ENCODE results near the gene BEST4. TPM values are rescaled to one million over a fixed set of nuclear protein-coding genes. Genes with fewer than 3 reads are reported as not detected.
"Not testable (repeated sequence)": the region's sequence is repeated elsewhere in the genome, so short reads cannot be mapped to it uniquely, and the experiment has no call there.

BEST4 gene
- total RNA-seq, 1 donor from 2014 or later, result 0.84 TPM

GRCh38 chr1:44743211-44743610 lies 44.8 kb downstream of the BEST4 start:
- peaks cover 67% of the 10 kb centered on the region for H3K79me2 ChIP-seq (ENCODE audit: low read depth)
- H3F3A ChIP-seq (ENCODE audit: low read depth), result no peaks in the 10 kb centered on the region
- H3K27ac ChIP-seq, result no peak overlapping the region
- Mint-ChIP-seq H3K27ac (no peak overlapping the region), H3K36me3 (peaks cover 26% of the 10 kb centered on the region), H3K4me3 (peak overlapping the region; percentile 64), H3K4me1 (peaks cover 28% of the 10 kb centered on the region), H3K9me3 (peaks cover 6% of the 10 kb centered on the region), H3K27me3 (ENCODE audit: insufficient read depth, low read depth) (peaks cover 9% of the 10 kb centered on the region)
- no peak overlapping the region for H2AFZ ChIP-seq (replicated peaks)
- H3K4me3 ChIP-seq, result no peak overlapping the region
- H3K4me1 ChIP-seq, result peaks cover 10% of the 10 kb centered on the region
- no peaks in the 10 kb centered on the region for H3K9me3 ChIP-seq (ENCODE audit: low read depth)
- DNase-seq (ENCODE audit: low spot score), result no peak
- peaks cover 24% of the 10 kb centered on the region for H4K20me1 ChIP-seq (ENCODE audit: low read depth)
- no peaks in the 10 kb centered on the region for H3K27me3 ChIP-seq
- TF ChIP-seq EZH2phosphoT487 (IDR thresholded peaks at IDR 0.05) (no peak), CTCF (IDR thresholded peaks at IDR 0.05) (no peak), EZH2 (IDR thresholded peaks at IDR 0.05) (no peak)
- H3K9ac ChIP-seq, result no peak overlapping the region
- peaks cover 7% of the 10 kb centered on the region for H3K36me3 ChIP-seq
- no peak overlapping the region for H3K4me2 ChIP-seq

- peak overlapping the region; percentile 64 for H3K9ac ChIP-seq
- no peak overlapping the region for H3K27ac ChIP-seq
- no peak for TF ChIP-seq EZH2 (IDR thresholded peaks at IDR 0.05)
- no peak for TF ChIP-seq EZH2phosphoT487 (IDR thresholded peaks at IDR 0.05)
- no peak for TF ChIP-seq CTCF (IDR thresholded peaks at IDR 0.05)
Measured at GRCh38 chr1:44740179-44740617, 47.8 kb downstream of the BEST4 start.

GRCh38 chr1:44739307-44740178 lies 48.4 kb downstream of the BEST4 start, which contains the start of gene KIF2C:
KIF2C (plus strand) TSS chr1:44739837; CDS start chr1:44739933, 96 bp downstream.
- no peaks in the 10 kb centered on the region for H3F3A ChIP-seq (ENCODE audit: low read depth)
- no peak within 1 kb of the TSS for H3K27ac ChIP-seq
- peak within 1 kb of the TSS; percentile 97 for H3K4me3 Mint-ChIP-seq
- H3K36me3 ChIP-seq, result no peaks in the 10 kb centered on the region
- H3K4me3 ChIP-seq, result peak within 1 kb of the TSS; percentile 78
- H3K4me1 Mint-ChIP-seq, result peaks cover 28% of the 10 kb centered on the region
- H3K4me2 ChIP-seq, result peak within 1 kb of the TSS; percentile 93
- peaks cover 10% of the 10 kb centered on the region for H3K4me1 ChIP-seq
- H3K27me3 Mint-ChIP-seq (ENCODE audit: insufficient read depth, low read depth), result peaks cover 16% of the 10 kb centered on the region
- H3K36me3 Mint-ChIP-seq, result peaks cover 12% of the 10 kb centered on the region
- no peaks in the 10 kb centered on the region for H3K9me3 ChIP-seq (ENCODE audit: low read depth)
- H2AFZ ChIP-seq (replicated peaks), result peak within 1 kb of the TSS; percentile 81
- no peaks in the 10 kb centered on the region for H3K27me3 ChIP-seq
- peaks cover 9% of the 10 kb centered on the region for H3K9me3 Mint-ChIP-seq
- H4K20me1 ChIP-seq (ENCODE audit: low read depth), result peaks cover 14% of the 10 kb centered on the region
- peak; percentile 98 for DNase-seq (ENCODE audit: low spot score)
- peak within 1 kb of the TSS; percentile 97 for H3K27ac Mint-ChIP-seq
- H3K79me2 ChIP-seq (ENCODE audit: low read depth), result peaks cover 47% of the 10 kb centered on the region
- TF ChIP-seq CTCF (IDR thresholded peaks at IDR 0.05), result no peak
- no peak for TF ChIP-seq EZH2 (IDR thresholded peaks at IDR 0.05)
- no peak for TF ChIP-seq EZH2phosphoT487 (IDR thresholded peaks at IDR 0.05)
- H3K9ac ChIP-seq, result peak within 1 kb of the TSS; percentile 64

More at GRCh38 chr1:44740179-44740617, 47.8 kb downstream of the BEST4 start:
- peaks cover 15% of the 10 kb centered on the region for H4K20me1 ChIP-seq (ENCODE audit: low read depth)
- Mint-ChIP-seq H3K27me3 (ENCODE audit: insufficient read depth, low read depth) (peaks cover 16% of the 10 kb centered on the region), H3K4me3 (peak overlapping the region; percentile 97), H3K36me3 (peaks cover 14% of the 10 kb centered on the region), H3K4me1 (peaks cover 28% of the 10 kb centered on the region), H3K9me3 (peaks cover 9% of the 10 kb centered on the region), H3K27ac (peak overlapping the region; percentile 97)
- no peaks in the 10 kb centered on the region for H3K36me3 ChIP-seq
- peak; percentile 50 for DNase-seq (ENCODE audit: low spot score)
- H2AFZ ChIP-seq (replicated peaks), result peak overlapping the region; percentile 81
- peaks cover 10% of the 10 kb centered on the region for H3K4me1 ChIP-seq
- peak overlapping the region; percentile 78 for H3K4me3 ChIP-seq
- no peaks in the 10 kb centered on the region for H3F3A ChIP-seq (ENCODE audit: low read depth)
- H3K9me3 ChIP-seq (ENCODE audit: low read depth), result no peaks in the 10 kb centered on the region
- peak overlapping the region; percentile 93 for H3K4me2 ChIP-seq
- H3K27me3 ChIP-seq, result no peaks in the 10 kb centered on the region
- H3K79me2 ChIP-seq (ENCODE audit: low read depth), result peaks cover 54% of the 10 kb centered on the region

- H3F3A ChIP-seq (ENCODE audit: low read depth); H3K9me3 Mint-ChIP-seq; H4K20me1 ChIP-seq (ENCODE audit: low read depth); H3K36me3 ChIP-seq; H3K27ac Mint-ChIP-seq; H3K9ac ChIP-seq; H3K27ac ChIP-seq; H2AFZ ChIP-seq (replicated peaks); DNase-seq (ENCODE audit: low spot score); H3K4me1 ChIP-seq; H3K27me3 ChIP-seq; H3K36me3 Mint-ChIP-seq; H3K9me3 ChIP-seq (ENCODE audit: low read depth): not testable (repeated sequence)
- Histone ChIP-seq H3K4me2 (peak overlapping the region; percentile 93), H3K79me2 (ENCODE audit: low read depth) (peaks cover 41% of the 10 kb centered on the region), H3K4me3 (peak overlapping the region; percentile 78)
- peaks cover 16% of the 10 kb centered on the region for H3K27me3 Mint-ChIP-seq (ENCODE audit: insufficient read depth, low read depth)
- peaks cover 28% of the 10 kb centered on the region for H3K4me1 Mint-ChIP-seq
- peak overlapping the region; percentile 97 for H3K4me3 Mint-ChIP-seq
Measured at GRCh38 chr1:44738953-44739306, 49.0 kb downstream of the BEST4 start.

Data from neural progenitor cell (in vitro differentiated cells).